Measurements from ENCODE around the gene IMP4. TPM values are rescaled to one million over a fixed set of nuclear protein-coding genes. Genes with fewer than 3 reads are reported as not detected.

IMP4 gene
- total and polyA plus RNA-seq, 2 of the 13 experiments (the other 11 are each of a cell fraction or from before 2014, with no cell fraction given), result 142 to 158 TPM

GRCh38 chr2:130327703-130328527, 14.8 kb upstream of the IMP4 start (continued):
- TF ChIP-seq ATF7-NPFF (CRISPR knock-in tag; IDR thresholded peaks at IDR 0.05; ENCODE audit: low read depth), result peak; percentile 77
- TF ChIP-seq ZFP91 (CRISPR knock-in tag; IDR thresholded peaks at IDR 0.05; ENCODE audit: borderline replicate concordance), result no peak; the same call in 1 of the 2 replicates
- no peak for TF ChIP-seq DZIP1 (CRISPR knock-in tag; IDR thresholded peaks at IDR 0.05)
- no peak for TF ChIP-seq NONO (IDR thresholded peaks at IDR 0.05)
- no peak for TF ChIP-seq NONO (CRISPR knock-in tag; conservative IDR thresholded peaks at IDR 0.05)
- no peak for TF ChIP-seq U2AF2 (IDR thresholded peaks at IDR 0.05; ENCODE audit: low read depth, low read length)
- TF ChIP-seq TMF1 (CRISPR knock-in tag; IDR thresholded peaks at IDR 0.05; ENCODE audit: low read depth), result peak; percentile 39; the same call in 1 of the 2 replicates
- TF ChIP-seq NR2F6 (IDR thresholded peaks at IDR 0.05), result no peak
- no peak for TF ChIP-seq NR2F6 (CRISPR knock-in tag; IDR thresholded peaks at IDR 0.05)
- no peak for TF ChIP-seq BCL6 (CRISPR knock-in tag; IDR thresholded peaks at IDR 0.05)
- no peak for TF ChIP-seq GFI1 (CRISPR knock-in tag; IDR thresholded peaks at IDR 0.05; ENCODE audit: borderline replicate concordance)
- no peak for TF ChIP-seq ZBTB43 (CRISPR knock-in tag; conservative IDR thresholded peaks at IDR 0.05)
- TF ChIP-seq SRF (IDR thresholded peaks at IDR 0.05; ENCODE audit: low read depth, low read length), result no peak
- peak; percentile 38; the same call in 1 of the 2 replicates for TF ChIP-seq ZNF788 (CRISPR knock-in tag; IDR thresholded peaks at IDR 0.05; ENCODE audit: borderline replicate concordance)
- no peak for TF ChIP-seq ZNF652 (CRISPR knock-in tag; IDR thresholded peaks at IDR 0.05; ENCODE audit: borderline replicate concordance, low read depth)
- no peak for TF ChIP-seq ZNF317 (CRISPR knock-in tag; IDR thresholded peaks at IDR 0.05)
- TF ChIP-seq DDIT3 (CRISPR knock-in tag; IDR thresholded peaks at IDR 0.05), result no peak
- no peak for TF ChIP-seq SMARCE1 (IDR thresholded peaks at IDR 0.05; ENCODE audit: borderline replicate concordance)
- no peak for TF ChIP-seq TCF7 (IDR thresholded peaks at IDR 0.05; ENCODE audit: low read depth)
- TF ChIP-seq PBX2 (CRISPR knock-in tag; IDR thresholded peaks at IDR 0.05), result no peak
- TF ChIP-seq GABPB1 (CRISPR knock-in tag; IDR thresholded peaks at IDR 0.05), result peak; percentile 47; the same call in 1 of the 2 replicates
- TF ChIP-seq NFRKB (IDR thresholded peaks at IDR 0.05), result no peak
- TF ChIP-seq HNRNPLL (IDR thresholded peaks at IDR 0.05; ENCODE audit: low read depth, low read length, poor library complexity, severe bottlenecking), result peak; percentile 54
- no peak for TF ChIP-seq NCOA5 (CRISPR knock-in tag; IDR thresholded peaks at IDR 0.05)
- no peak for TF ChIP-seq KLF13 (CRISPR knock-in tag; IDR thresholded peaks at IDR 0.05)
